GM19452 (cell line): ENCODE data around the gene BMAL1.
A peak's percentile ranks its signal among the peaks of the same experiment; 100 is the strongest.

Source experiments
- ATAC-seq: cut with Tn5 transposase; IDR thresholded peaks from one replicate; pipeline ENCODE4 v1.9.1; 2021; ENCODE audit not compliant: unreplicated experiment

Gene BMAL1

DNA sequence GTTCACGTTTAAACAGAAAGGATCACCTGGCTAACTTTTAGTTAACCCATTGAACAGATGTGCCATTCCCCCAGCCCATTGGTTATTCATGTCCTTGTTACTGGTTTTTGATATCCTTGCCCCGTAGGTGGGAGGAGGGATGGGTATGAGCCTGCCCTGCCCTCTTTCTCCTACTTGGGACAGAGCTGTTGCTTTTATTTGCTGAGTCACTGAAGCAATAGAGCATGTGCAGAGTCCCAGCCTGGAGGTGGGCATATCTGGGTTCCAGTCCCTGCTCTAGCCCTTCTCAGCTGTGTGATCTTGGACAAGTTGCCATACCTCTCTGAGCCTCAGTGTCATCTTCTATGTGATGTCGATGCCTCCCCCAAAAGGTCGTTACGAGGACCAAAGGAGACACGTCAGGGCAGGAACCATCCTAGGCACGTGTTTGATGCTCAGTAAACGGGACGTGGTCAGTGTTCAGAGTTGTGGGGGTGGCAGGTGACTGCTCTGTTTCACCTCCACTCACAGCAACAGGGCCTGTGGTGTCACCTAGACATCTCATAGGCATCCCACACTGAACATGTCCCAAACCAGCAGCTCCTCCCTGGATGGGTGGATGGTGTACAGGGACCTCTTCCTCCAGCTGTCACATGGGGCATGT is 61.0 kb downstream of the BMAL1 start:
- ATAC-seq = no peak

DNA sequence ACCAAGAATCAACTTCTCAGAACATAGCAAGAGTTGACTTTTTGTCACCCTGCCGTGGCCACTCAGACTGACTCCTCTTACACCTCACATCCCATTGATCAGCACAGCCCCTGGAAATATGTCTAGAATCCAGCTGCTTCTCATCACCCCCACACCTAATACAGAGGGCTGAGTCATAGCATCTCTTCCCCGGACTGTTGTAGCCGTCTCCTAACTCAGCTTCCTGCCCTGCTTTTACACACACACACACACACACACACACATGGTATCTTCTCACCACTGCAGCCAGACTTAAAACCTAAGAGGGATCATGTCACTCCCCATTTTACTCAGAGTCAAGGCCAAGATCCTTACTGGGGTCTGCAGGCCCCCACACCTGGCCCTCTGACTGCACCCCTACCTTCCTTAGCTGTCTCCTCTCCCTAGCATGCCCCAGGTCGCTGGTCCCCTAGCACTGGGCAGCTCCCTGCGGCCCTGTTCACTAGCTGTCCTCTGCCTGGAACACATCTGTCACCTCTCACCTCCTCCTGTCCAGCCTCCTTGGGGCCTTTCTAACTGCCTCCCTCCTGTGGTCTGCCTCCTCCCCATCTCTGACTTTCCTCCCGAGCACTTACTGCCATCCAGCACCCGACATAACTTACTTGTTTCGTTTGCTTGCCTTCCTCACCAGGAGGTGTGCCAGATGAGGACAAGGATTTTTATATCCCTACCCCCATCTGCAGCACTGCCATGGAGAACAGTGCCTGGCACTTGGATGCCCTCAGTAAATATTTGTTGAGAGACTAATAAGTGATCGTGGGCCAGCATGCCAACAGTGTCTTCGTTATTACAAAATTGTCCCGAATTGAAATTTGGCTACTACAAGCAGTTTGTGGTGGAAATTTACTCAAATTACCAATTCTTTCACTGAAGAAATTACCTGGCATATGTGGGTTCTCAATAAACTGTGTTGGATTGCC is 61.9 kb downstream of the BMAL1 start:
- ATAC-seq = no peak

DNA sequence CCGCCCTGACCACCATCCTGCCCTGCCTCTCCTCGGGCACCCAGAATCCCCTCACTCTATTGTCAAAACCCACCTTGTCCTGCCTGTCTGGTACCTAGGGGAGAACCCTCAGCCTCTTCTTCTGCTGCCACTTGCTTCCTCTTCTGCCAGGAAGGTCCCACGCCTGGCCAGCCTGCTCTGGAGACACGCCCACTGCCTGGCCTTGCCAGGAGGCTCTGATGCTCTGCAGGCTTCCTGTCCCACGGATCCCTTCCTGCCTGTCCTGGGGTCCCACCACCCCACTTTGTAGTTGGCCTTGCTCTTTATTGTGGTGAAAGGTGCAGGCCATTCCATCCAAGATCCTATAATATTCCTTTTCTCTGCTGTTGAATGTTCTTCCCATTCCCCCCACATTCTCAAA is 63.4 kb downstream of the BMAL1 start:
- no peak for ATAC-seq

DNA sequence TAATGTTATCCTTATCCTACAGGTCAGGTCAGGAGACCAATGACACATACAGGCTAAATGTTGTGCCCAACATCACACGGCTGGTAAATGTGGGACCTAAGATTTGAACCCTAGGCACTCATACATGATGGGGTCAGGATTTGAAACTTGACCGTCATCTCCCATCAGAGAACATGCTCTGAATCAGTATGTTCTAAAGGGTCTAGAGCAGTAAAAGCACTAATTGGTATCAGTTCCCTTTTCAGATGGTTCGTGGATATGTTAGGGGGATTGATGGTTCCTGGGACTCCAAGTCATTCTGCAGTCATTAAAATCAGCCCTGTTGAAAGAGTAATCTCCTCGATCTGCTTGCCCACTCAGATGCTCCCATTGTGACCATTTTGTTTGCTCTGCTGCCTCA is 65.5 kb downstream of the BMAL1 start:
- peak; percentile 37 for ATAC-seq

DNA sequence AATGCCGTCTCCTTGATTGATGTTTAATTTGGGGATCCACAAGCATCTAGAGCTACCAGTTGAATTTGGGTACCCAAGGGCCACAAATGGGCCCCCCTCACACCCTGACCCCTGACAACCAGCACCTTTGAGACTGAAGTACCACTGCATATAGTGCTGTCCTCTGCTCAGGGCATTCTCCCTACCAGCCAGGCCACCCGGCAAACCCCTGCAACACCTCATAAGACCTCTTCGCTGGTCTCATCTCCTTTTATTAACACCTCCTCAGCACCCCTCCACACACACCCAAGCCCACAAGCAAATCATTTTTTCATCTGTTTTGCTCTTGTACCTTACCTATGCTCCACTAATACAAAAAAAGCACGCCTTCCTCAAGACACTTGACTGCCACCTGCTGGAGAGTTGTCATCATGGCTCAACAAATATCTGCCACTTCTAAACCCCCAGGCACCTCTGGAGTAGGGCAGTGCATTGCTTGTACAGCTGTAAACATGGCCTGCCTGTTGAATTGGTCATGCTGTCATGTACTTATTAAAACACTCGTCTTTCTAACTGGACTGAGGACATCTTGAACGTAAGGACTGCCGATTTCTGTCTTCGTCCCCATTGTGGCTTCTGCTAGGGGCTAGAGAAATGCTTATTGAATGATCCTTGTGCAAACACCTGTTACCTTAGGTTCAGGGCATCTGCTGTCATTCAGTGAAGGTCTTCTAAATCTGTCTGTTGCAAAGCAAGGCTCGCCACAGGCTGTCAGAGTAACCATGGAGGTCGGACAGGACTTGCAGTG is 66.5 kb downstream of the BMAL1 start:
- peak; percentile 60 for ATAC-seq

DNA sequence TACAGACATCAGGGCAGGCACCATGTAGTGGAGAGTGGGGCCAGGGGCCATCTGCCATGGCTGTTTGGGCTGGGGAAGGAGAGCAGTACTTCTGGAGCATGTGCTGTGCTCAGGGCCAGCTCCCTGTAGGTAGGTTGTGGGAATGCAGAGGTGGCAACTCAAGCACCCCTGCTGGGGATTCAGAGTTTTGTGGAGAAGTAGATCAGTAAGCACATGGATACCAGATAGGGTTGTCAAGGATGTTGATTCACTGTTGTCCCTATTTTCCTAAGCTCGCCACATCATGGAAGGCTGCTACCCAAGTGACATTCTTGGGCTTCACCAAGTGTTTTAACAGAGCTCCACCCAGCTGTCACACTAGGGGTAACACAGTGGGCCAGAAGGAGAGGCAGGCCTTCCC is 67.2 kb downstream of the BMAL1 start:
- ATAC-seq = no peak

DNA sequence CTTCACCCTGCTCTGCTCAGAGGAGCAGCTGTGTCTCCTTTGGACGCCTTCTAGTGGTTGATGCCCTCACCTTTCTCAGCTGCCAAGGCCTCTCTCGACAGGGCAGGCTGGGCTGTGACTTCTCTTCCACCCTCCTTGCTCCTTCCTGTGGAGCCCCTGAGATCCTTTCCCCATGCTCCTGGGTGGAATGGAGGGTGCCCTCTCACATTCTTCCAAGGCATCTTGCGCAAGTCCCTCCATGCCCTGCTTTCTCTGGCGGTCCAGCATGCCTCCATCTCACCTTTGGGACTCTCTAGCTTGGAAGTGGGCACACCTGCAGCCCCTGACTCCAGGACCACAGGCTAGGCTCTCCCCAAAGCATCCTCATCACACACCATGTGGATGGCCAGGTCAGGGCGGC is 68.9 kb downstream of the BMAL1 start:
- ATAC-seq = no peak

DNA sequence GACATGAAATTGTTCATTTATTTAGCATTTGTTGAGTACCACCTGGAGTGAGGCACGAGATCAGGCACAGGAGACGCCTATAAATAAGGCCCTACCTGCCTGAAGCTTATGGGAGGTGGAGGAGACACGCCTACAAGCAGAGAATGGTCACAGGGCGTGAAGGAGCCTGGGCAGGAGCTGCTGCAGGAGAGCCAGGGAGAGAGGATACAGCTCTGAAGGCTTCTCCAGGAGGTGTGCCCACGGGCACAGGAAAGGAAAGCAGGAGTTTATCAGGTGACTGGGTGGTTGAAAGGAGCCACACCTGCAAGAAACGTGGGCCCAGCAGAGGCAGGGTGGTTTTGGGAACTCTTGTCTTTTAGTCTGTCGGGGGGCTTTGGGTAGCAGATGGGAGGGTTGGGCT is 70.3 kb downstream of the BMAL1 start:
- ATAC-seq = no peak

DNA sequence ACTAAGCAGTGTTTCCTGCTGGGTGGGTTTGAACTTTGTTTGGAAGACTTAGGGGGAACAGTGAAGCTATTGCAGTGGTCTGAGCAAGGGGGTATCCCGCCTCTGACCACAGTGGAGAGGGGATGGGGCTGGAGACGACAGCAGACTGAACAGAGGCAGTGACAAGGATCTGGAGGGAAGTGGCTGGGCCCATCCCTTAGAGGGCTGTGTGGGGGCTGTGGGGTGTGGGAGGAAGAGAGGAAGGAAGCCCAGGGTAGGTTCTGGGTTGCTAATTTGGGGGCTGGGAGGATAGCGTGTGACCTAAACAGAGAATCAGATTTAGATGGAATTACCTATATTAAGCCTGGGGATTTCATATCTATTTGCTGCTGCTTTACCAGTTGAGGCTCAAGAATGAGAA is 70.7 kb downstream of the BMAL1 start:
- no peak for ATAC-seq

DNA sequence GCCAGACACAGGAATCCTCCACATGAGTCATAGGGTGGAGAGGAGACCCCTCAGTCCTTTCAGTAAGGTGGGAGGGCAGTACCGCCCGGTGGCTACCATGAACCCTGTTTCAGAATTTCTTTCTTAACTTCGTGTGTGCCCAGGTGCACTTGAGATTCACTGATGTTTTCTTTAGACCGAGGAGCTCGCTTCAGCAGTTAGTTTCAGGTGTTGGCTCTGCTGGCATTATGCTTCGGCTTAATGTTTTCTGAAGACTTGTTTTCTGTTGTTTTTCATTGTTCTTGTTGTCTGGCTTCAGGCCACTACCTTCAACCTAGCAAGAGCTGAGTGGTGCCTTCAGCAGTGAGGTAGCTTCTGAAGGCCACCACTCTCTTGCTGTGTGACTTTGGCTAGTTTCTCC is 71.5 kb downstream of the BMAL1 start:
- ATAC-seq = no peak

DNA sequence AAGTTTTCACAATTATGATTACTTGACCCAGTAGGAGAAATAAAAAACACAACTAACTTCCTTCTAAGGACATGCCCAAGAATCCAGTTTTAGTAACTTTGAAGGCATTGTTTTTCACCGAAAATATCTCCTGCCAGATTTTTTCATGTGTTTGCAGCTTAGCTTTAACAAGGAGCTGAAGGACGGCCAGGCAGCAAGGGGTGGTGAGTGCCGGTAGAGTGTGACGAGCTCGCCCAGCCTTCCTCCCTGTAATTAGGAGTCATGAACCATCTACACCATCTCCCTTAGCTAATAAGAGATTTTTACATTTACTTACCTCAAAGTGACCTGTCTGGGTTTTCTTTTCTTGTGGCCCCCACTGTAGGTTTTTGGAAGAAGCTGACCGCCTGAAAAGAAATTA is 72.0 kb downstream of the BMAL1 start:
- no peak for ATAC-seq

DNA sequence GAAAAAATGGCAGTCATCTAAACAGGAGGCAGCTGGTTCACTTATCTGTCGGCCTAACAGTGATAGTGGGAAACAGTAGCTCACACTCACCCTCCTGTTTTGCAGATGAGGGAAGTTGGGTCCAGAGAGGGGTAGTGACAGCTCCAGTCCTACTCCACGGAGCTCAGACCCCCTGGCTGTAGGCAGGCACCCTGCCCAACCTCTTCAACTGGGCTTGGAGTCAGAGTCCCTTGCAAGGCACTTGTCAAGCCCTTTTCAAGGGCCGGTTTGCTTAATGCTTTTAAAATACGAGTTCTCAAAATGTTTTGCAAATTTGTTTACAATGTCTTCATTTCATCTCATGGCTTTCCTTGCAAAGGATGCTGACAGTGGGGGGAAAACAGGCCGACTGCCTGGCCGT is 75.1 kb downstream of the BMAL1 start:
- no peak for ATAC-seq

DNA sequence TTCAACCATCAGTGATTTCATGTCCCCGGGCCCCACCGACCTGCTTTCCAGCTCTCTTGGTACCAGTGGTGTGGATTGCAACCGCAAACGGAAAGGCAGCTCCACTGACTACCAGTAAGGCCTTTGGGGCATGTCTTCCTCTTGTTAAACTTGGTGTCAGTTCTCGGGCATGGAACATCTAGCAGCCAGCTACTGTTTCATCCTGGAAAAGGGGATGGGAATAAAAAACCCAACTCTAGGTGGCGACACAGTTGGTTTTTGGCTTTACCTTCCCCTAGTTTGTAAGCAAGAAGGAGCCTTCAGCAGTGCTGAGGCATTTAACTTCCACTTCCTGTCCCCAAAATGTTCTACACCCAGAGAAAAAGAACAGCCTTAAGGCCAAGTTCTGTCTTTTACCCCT is 76.7 kb downstream of the BMAL1 start:
- no peak for ATAC-seq

DNA sequence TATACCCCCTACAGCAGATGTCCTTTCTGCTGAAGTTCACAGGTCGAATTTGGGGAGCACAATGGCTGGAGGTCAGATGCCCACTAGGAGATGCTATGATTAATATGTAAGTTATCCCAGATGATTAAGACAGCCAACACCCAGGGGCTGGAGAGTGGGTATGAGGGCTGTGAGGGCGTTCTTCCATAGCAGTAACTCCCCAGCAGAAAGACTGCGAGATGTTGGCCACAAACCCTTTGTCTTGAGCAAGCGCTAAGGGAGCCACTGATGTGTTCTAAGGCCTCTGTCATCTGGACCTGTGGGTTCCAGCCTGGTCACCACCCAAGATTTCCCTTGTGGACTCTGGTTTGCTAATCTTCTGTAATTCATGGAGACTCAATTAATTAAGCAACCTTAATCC is 77.6 kb downstream of the BMAL1 start:
- ATAC-seq = no peak

DNA sequence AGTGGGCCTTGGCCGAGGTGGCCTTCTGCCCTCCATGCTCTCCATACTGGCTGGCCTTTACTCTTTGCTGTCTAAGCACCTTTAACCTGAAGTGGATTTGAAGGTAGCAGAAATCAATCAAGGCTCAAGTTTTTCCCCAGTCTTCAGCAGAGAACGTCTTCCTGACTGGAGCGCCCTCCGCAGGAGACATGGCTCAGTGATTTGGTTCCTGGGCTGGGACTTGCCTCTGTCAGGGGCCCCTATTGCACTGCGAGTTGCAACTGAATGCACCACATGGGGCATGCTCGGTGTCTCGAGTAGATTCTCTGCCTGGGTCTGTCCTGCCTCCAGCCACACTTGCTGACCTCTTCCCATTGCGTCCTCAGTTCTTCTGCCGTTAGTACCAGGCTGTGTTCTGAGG is 79.6 kb downstream of the BMAL1 start:
- ATAC-seq = no peak

DNA sequence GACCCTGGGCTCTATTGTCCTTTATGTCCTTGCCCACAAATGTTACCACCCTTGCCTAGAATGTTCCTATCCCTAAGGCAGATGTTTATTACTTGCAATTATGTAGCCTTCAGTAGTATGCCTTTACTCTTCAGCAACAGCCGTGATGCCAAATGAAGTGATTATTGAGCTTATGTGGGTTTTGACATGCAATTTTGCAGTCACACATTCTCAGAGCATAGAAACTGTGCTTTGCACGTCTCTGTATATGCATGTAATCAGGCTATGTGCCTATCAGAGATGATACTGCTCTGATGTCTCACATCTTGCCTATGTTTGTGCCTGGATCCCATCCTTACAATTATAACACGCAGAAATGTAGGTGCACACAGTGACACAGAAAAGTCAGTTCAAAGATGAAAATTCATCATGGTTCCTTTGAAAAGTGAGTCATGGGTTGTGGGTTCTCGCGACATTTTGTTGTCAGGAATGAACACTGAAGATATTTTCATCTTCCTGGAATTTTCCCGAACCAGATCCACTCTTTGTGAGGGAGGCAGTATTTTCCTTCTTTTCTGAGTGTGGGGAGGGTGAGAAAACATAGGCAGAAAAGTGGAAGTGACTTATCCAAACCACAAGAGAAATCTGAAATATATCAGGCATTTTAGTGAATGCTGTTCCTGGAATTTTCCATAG is 81.1 kb downstream of the BMAL1 start:
- ATAC-seq = no peak

DNA sequence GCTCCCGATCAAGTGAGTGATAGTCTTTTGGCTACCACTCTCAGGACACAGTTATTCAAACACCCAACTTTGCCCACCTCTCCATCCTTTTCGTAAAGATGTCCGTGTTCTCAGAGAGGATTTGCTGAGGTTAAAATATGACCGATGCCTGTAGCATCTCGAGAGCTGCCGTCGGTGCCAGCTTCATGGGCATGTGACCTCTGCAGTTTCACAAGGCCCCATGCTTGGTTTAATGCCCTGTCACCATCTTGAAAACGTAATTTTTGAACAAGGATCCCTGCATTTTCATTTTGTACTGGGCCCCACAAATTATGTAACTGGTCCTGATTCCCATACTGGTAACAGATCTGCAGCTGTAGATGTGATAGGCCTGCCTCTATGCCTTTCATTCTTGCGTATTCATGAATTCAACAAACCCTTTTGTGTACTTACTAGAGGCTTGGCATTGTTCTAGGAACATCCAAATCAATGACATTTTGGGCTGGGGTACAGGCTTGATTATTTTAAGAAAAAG is 85.1 kb downstream of the BMAL1 start:
- ATAC-seq = no peak

DNA sequence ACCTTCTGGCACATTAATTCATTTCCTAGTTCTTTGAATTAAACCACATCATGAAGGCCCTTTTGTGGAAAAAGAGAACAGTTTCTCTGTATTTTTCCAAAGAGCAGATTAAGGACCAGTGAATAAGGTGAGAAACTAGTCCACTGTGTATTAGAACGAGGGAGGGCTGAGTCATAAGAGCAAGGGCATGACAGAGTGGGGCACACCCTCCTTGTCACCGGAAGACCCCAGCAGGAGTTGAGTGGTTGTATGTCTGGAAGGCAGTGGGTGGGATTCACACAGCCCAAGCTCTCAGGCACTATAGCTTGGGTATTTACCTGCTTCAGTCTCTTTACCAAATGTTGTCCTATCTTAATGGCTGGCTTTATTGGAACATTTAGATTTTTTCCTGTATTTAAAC is 86.8 kb downstream of the BMAL1 start:
- ATAC-seq = no peak

DNA sequence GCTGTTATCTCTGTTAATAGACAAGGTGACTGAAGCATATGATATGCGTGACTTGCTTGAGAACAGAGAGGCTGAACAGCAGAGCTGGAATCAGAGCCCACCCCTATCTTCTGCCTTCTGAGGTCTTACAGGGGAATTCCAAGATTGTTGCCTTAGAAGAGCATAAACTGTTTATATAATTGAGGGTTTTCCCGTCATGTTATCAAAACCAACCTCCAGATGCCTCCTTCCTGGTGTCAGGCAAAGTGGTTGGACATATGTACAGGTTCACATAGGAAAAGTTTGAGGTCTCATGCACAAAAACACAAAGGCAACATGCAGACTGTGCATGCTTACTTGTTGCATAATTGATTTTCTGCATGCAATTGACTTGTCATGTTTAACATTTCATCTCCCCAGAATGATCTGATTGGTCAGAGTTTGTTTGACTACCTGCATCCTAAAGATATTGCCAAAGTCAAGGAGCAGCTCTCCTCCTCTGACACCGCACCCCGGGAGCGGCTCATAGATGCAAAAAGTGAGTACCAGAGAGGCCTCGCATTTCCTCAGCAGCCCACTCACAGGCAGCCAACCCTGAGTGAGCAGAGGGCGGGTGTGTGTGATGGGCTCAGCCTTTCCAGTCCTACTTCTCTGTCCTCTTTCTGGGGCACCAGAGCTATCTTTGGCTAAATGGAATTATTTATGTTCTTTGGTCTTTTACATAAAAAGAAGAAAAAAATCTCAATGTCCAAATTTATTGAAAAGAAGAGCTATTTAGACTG is 88.9 kb downstream of the BMAL1 start:
- no peak for ATAC-seq

DNA sequence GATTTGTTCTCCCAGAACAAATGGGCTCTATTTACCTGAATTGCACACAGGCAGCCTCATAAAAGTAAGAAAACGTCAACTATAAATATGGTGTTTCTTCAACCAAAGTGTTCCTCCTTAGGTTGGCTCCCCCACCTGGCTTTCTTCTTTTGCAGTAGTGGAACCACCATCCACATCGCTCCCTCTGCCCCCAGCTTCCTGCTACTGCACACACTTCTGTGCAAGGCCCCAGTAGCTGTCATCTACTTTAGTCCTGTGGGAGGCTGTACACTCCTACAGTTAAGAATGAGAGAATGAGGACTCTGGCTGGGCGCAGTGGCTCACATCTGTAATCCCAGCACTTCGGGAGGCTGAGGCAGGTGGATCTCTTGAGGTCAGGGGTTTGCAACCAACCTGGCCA is 89.5 kb downstream of the BMAL1 start:
- ATAC-seq = no peak
